GM21529 (cell line): ENCODE measurements around the gene ATP2A2.

ENCODE experiments used
- ATAC-seq: cut with Tn5 transposase; IDR thresholded peaks from one replicate; pipeline ENCODE4 v1.9.1; 2021; ENCODE audit not compliant: unreplicated experiment

The ATP2A2 gene

DNA sequence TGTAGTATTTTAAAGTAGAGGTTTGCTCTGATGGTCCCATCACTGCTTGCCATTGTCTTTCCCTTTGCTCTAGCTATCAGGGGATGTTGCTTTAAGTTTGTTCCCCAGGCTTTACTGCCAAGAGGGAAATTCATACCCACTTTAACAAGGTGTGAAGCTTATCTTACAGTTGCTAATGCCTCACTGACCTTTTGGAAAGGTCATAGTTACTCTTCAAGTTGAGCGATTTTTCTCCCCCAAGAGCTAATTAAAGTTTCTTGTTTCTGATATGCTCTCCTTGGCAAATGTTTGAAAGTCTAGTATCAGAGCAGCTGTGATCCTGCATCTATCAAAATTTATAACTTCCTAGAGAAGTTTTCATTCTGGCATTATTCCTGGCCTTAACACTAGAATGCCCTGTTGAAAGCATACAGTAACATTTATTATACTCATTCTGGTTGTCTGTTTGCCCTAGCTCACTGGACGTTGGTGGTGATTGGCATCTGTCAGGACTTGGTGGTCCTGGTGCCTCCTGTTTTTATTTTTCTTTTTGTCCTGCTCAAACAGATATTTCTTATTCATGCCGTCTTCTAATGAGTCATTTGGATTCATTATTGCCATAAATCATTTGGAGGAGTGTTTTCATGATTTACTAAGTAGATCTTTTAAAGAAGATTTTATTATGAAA, 8.1 kb downstream of the ATP2A2 start:
- ATAC-seq = no peak

- no peak for ATAC-seq
Observed at GRCh38 chr12:110289711-110290078, 8.6 kb downstream of the ATP2A2 start.

GRCh38 chr12:110301065-110301806, 20.2 kb downstream of the ATP2A2 start:
- ATAC-seq = no peak

DNA sequence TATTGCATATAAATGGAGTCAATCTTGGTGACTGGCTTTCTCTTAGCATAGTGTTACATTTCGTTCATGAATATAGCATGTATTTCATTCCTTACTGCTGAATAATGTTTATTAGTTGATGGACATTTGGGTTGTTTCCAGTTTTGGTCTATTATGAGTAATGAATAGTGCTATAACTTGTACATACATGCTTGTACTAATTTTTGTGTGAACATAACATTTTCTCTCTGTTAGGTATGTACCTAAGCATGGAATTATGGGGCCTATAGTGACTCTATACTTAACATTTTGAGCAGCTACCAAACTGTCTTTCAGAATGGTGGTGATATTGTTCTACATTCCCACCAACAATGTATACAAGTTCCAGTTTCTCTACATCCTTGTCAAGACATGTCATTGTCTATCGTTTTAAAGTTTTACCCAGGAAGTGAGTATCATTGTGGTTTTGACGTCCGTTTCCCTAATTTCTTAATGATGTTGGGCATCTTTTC, 23.1 kb downstream of the ATP2A2 start:
- ATAC-seq = no peak

GRCh38 chr12:110307372-110307771, 26.3 kb downstream of the ATP2A2 start:
- ATAC-seq = no peak

DNA sequence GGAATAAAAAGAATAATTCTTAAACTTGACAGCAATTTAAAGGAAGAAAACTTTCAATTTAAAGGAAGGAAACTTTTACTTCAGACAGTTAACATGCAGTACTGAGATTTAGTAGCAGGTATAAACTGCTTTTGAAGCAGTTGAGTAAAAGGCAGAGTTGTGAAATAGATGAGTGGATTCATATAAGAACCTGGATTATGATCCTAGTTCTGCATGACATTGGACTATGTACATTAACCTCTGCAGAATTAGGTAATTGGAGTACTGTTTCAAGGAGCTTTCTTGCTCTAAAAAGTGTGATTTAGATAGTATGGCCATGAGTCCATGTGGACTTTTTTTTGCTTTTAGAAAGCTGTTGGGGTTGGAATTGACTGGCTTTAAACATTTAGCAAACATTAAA, 29.7 kb downstream of the ATP2A2 start:
- ATAC-seq = no peak

GRCh38 chr12:110311903-110312302, 30.9 kb downstream of the ATP2A2 start:
- no peak for ATAC-seq

DNA sequence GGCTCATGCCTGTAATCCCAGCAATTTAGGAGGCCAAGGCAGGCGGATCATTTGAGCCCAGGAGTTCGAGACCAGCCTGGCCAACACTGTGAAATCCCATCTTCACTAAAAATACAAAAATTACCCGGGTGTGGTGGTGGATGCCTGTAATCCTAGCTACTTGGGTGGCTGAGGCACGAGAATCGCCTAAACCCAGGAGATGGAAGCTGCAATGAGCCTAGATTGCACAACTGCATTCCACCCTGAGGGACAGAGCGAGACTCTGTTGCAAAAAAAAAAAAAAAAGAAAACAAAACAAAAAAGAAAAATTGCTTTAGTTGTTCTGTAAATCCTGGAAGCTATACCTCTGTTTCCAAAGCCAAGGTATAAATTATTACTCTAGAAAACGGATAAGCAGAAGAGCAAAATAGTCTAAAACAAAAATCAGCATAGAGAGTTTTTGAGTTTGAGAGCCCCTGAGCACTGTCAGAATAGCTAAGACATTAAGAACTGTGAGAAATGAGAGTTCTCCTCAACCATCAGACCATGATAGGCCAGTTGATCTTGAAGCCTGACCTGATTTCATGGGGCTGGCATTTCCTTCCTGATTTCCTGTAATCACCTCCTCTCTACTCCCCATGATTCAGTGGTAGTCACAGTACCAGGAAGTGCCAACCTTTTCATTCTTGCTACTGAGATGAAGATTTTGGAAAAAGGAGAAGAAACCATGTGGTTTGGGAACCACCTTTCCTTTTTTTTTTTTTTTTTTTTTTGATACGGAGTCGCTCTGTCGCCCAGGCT, 31.7 kb downstream of the ATP2A2 start:
- no peak for ATAC-seq

DNA sequence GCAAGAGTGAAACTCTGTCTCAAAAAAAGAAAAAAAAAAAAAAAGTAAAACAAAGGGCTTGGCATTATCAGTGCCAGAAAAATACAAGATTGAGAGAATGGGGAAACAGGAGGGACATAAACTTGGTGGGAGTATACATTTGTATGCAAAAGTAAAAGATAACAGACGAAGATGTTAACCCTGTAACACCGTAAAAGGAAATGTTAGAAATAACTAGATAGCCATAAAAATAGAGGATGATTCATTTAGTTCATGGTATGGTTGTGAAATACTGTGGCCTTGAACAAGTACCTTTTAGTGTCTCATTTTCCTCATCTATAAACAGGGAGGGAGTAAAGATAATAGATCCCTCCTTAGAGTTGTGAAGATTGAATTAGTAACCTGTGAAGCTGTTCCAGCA, 33.3 kb downstream of the ATP2A2 start:
- ATAC-seq = no peak

DNA sequence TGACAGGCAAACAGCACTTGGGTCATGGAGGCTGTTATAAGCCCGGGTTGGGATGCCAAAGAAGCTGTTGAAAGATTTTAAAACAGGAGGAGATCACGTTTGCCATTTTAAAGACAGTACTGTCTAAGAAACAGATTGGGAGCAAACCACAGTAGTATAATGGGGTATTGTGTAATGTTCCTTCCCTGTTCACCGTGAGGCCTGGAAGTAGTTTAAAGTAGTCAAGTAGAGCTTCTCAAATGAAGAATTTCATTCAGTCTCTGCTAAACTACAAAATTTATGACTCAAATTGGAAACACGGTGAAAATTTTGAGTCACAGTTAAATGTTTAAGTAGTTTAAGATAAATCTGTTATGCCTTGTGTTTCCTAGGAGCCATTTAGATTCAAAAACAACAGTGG, 35.8 kb downstream of the ATP2A2 start:
- ATAC-seq = no peak

- ATAC-seq = no peak
Observed at GRCh38 chr12:110317911-110318310, 36.9 kb downstream of the ATP2A2 start.

DNA sequence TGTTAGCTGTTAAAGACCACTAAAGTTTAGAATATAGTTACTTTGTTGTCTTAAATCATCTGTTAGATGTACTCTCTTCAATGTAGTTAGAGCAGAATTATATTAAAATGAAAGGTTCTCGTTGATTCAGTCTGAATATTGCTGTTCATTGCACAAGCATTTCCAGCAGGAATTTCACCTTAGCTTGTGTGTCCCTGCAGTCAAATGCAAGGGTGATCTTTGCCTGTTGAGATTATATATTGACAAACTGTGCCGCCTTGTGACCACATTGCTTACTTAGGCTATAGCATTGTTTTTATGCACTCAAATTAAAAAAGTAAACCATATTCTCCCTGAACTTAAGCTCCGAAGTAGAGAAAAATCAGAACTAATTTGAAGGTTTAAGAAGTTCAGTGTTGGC, 39.5 kb downstream of the ATP2A2 start:
- no peak for ATAC-seq

GRCh38 chr12:110329710-110330109, 48.7 kb downstream of the ATP2A2 start:
- ATAC-seq = no peak

GRCh38 chr12:110330124-110330523, 49.1 kb downstream of the ATP2A2 start:
- no peak for ATAC-seq

DNA sequence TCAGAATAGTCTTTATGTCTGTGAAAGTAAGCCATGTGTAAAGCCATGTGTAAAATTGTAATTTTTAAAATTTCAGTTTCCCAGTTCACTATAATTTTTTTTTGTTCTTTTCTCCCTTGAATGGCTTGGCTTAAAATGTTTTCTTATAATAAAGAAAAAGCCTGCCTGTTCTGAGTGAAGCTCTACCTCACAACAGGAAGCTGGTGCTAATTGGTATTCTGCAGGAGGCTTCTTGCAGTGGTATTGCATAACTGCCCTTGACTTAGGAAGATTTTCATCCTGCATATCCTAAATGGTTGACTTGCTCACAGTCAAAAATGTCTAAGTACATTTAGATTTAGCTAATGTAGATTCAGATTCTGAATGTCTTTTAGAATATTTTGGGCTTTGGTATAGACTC, 49.5 kb downstream of the ATP2A2 start:
- ATAC-seq = no peak

DNA sequence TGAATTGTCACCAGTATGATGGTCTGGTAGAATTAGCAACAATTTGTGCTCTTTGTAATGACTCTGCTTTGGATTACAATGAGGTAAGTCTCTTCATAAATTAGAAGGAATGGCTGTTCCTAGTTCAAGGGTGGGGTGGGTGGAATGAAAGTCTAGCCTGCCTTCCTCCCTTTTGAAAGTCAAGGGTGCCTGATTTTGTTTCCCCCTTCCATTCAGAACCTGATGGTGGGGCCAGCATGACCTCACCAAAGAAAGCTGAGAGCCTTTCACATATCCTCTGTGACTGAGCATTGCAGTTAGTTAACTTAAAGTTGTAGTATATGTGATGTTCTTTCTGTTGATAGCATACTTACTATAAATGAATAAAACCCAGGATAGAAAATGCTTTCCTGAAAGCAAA, 52.2 kb downstream of the ATP2A2 start:
- ATAC-seq = no peak

GRCh38 chr12:110335481-110336045, 54.5 kb downstream of the ATP2A2 start:
- ATAC-seq = no peak

DNA sequence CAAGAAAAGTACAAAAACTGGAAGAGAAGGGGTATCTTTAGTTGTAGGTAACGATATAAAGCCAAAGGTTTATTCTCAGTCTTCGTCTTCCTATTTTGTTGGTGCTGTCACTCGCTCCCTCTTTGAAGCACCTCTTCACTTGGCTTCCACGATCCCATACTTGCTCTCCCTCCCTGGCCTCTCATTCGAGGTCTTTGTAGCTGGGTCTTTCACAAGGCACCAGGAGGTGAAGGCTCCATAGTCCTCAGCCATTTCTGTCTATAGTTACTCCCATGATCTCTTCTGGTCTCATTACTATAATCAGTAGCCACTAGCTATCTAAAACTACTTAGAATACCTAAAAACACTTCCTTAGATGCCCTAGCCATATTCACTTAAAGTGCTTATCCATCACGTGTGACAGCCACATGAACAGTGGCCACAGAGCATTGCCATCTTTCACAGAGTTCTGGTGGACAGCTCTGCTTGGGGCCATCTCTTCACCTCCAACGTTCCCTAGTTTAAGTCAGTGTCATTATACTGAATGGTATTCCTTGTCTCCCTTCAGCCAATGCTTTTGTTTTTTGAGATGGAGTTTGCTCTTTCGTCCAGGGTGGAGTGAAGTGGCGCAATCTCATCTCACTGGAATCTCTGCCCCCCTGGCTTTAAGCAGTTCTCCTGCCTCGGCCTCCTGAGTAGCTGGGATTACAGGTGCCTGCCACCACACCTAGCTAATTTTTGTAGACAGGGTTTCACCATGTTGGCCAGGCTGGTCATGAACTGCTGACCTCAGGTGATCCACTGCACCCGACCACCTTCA, 57.1 kb downstream of the ATP2A2 start:
- ATAC-seq = no peak

DNA sequence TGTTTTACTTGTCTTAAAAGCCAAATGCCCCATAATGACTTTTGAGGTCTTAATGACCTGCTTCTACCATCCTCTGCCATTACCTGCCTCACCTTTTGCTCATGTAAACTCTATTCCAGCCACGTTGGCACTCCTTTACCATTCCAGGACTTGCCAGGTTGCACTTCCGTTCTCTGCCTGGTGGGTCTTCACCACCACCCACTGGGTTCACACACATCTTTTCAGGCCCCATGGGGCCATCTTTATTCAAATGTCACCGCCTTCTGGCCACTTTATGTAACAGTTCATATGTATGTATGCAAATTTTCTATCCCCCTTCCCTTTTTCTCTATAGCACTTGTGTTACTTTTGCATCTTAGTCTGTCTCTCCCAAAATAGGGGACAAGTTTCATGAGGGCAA, 57.7 kb downstream of the ATP2A2 start:
- no peak for ATAC-seq

GRCh38 chr12:110339184-110339952, 58.3 kb downstream of the ATP2A2 start:
- no peak for ATAC-seq
